ENCODE data around the gene STN1. TPM values are rescaled to one million over a fixed set of nuclear protein-coding genes. Genes with fewer than 3 reads are reported as not detected.
A peak's percentile ranks its signal among the peaks of the same experiment; 100 is the strongest.

STN1 gene
- polyA plus RNA-seq, 2 donors, result 41.1 to 70.8 TPM

DNA sequence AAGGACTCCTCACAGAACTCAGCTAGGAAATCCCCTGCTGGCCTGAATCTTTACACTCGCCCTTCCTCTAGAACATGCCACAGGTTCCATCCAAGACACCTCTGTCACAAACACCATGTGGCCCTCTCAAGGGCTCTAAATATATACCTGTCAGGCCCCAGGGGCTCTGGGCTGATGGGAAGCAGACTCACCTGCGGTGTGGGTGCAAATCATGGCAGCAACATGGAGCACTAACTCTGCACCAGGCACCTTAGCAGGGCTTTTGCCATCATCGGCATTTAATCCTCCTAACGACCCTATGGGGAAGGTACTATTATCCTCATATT, 80.0 kb downstream of the STN1 start:
- H3K4me3 ChIP-seq (ENCODE audit: low read depth in 1 of 2, low read length in 2 of 2), result no peak overlapping the region
- no peak overlapping the region for H3K27ac ChIP-seq (ENCODE audit: low read depth in 2 of 2, low read length in 1 of 2)
- peaks cover 7 to 26% of the 10 kb centered on the region in 2 donors for H3K4me1 ChIP-seq (ENCODE audit: control insufficient read depth in 2 of 2, insufficient read depth in 2 of 2, low read length in 1 of 2)
- H3K9me3 ChIP-seq (ENCODE audit: control insufficient read depth in 2 of 2, insufficient read depth in 1 of 2, low read depth in 1 of 2, low read length in 1 of 2), result no peaks in the 10 kb centered on the region
- peaks cover 0 to 2% of the 10 kb centered on the region in 2 donors for H3K36me3 ChIP-seq (ENCODE audit: control insufficient read depth in 2 of 2, insufficient read depth in 2 of 2, low read length in 1 of 2)
- H3K27me3 ChIP-seq (ENCODE audit: control insufficient read depth in 1 of 2, insufficient read depth in 2 of 2, low read length in 2 of 2), result no peaks in the 10 kb centered on the region
- 65 to 72% methylated on average over 4 of the region's 4 CpGs for WGBS, 2 donors

DNA sequence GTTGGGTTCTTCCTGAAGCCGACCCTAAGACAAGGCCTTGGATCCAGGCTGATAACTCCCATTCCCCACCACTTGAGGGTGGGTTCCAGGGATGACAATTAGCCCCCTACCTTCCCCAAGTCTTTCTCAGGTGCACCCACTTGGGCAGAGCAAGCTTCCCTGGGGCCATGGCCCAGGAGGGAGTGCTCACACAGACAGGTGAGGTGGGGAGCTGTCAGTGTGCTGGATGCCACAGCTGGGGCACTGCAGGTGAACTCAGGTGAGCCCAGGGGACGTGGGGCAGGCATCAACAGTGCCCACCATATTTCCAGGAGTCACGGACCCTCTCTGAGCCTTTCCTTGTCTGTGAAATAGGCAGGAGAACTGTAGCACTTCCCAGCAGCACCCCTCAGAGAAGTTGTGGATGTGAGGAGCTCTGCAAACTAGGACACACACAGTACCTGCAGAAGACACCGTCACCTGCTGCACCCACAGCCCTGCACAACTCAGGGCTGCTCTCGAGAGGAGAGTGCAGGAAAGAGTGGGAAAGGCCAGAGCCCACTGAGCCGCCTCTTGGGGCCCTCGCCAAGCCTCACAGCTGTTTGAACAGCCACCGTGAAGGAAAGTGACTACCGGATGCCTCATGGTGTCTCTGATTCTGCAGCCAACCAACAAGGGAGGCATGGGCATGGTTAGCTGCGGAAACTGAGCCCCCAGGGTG, 80.5 kb downstream of the STN1 start:
- no peaks in the 10 kb centered on the region for H3K9me3 ChIP-seq (ENCODE audit: control insufficient read depth in 2 of 2, insufficient read depth in 1 of 2, low read depth in 1 of 2, low read length in 1 of 2)
- peaks cover 0 to 2% of the 10 kb centered on the region in 2 donors for H3K36me3 ChIP-seq (ENCODE audit: control insufficient read depth in 2 of 2, insufficient read depth in 2 of 2, low read length in 1 of 2)
- no peak overlapping the region for H3K27ac ChIP-seq (ENCODE audit: low read depth in 2 of 2, low read length in 1 of 2)
- WGBS, 2 donors, result 60% methylated on average over 10 of the region's 10 CpGs
- H3K4me1 ChIP-seq (ENCODE audit: control insufficient read depth in 2 of 2, insufficient read depth in 2 of 2, low read length in 1 of 2), result peaks cover 7 to 26% of the 10 kb centered on the region in 2 donors
- no peak overlapping the region for H3K4me3 ChIP-seq (ENCODE audit: low read depth in 1 of 2, low read length in 2 of 2)
- no peaks in the 10 kb centered on the region for H3K27me3 ChIP-seq (ENCODE audit: control insufficient read depth in 1 of 2, insufficient read depth in 2 of 2, low read length in 2 of 2)

DNA sequence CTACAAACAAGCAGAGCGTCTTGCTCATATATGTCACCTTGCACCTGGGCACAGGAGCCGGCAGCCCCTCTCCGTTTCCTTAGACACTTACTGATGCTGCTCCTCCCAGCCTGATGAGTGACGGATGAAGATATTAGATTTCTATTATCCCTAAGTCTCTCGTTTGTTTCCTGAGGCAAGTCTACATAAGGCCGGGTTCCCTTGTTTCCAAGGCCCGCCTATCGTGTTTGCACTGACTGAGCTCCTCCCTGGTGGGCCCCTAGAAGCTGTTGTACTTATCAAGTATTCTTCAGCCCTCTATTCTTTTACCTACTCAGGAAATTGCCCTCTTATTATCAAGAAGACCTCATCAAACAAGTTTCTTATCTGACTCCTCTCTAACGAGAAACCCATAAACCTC, 81.1 kb downstream of the STN1 start:
- Histone ChIP-seq H3K4me3 (ENCODE audit: low read depth in 1 of 2, low read length in 2 of 2) (no peak overlapping the region), H3K4me1 (ENCODE audit: control insufficient read depth in 2 of 2, insufficient read depth in 2 of 2, low read length in 1 of 2) (peaks cover 7 to 26% of the 10 kb centered on the region in 2 donors), H3K27me3 (ENCODE audit: control insufficient read depth in 1 of 2, insufficient read depth in 2 of 2, low read length in 2 of 2) (no peaks in the 10 kb centered on the region), H3K36me3 (ENCODE audit: control insufficient read depth in 2 of 2, insufficient read depth in 2 of 2, low read length in 1 of 2) (peaks cover 0 to 2% of the 10 kb centered on the region in 2 donors), H3K9me3 (ENCODE audit: control insufficient read depth in 2 of 2, insufficient read depth in 1 of 2, low read depth in 1 of 2, low read length in 1 of 2) (no peaks in the 10 kb centered on the region), H3K27ac (ENCODE audit: low read depth in 2 of 2, low read length in 1 of 2) (no peak overlapping the region)
- WGBS, 2 donors, result 54 to 57% methylated on average over 9 of the region's 9 CpGs

DNA sequence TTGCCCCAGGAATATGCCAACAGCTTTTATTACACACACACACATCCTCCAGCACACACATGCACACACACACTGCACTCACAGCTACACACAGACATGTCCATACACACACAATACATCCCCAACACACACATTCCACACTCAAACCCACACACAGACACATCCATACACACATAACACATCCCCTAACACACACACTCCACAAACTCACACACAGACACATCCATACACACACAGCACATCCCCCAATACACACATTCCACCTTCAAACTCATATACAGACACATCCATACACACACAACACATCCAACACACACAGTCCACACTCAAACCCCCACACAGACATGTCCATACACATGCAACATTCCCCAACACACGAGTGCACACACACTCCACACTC, 81.7 kb downstream of the STN1 start:
- Histone ChIP-seq H3K36me3 (ENCODE audit: control insufficient read depth in 2 of 2, insufficient read depth in 2 of 2, low read length in 1 of 2) (peaks cover 0 to 2% of the 10 kb centered on the region in 2 donors), H3K4me1 (ENCODE audit: control insufficient read depth in 2 of 2, insufficient read depth in 2 of 2, low read length in 1 of 2) (peaks cover 7 to 26% of the 10 kb centered on the region in 2 donors), H3K9me3 (ENCODE audit: control insufficient read depth in 2 of 2, insufficient read depth in 1 of 2, low read depth in 1 of 2, low read length in 1 of 2) (no peaks in the 10 kb centered on the region), H3K27ac (ENCODE audit: low read depth in 2 of 2, low read length in 1 of 2) (no peak overlapping the region), H3K4me3 (ENCODE audit: low read depth in 1 of 2, low read length in 2 of 2) (no peak overlapping the region), H3K27me3 (ENCODE audit: control insufficient read depth in 1 of 2, insufficient read depth in 2 of 2, low read length in 2 of 2) (no peaks in the 10 kb centered on the region)
- 48 to 63% methylated on average over 1 of the region's 1 CpG for WGBS, 2 donors

DNA sequence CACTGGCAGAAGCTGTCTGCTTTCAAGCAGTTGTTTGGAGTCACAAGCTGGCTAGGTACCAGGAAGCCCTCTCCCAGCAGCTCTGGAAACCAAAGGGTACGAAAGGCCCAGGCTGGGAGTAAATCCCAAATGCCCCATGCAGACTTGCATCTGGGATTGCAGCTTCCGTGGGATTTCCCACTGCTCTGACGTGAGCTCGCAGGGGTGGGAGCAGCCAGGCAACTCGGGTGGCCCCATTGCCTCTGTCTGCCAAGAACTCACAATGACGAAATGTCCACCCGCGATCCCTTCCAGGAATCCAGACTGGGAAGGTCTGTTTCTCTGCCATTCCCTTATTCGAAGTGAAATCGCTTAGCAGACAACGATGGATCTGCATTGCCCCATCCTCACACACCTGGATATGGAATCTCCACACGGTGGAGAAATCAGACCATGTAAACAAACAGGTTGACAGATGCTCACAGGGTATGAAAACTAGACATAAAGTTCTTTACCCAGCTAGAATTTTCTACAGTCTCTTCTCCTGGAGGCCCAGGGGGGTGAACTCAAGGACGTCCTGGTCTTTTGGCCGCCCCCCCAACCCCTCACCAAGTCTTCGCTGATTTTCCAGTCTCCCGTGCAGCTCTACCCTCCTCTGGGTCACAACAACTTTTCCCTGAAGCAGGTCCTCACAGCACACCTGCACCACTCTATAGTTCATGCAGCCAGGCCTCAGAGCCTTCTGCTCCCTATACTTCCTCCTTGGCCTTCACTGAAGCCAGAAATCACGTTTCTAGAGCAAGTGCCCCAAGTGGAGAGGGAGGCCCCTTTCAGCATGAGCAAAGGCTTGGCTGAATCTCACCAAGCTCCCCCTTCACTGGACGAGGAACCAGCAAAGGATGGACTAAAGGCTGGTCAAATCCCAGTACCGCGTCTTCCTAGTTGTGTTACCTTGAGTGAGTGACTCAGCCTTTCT, 82.6 kb downstream of the STN1 start:
- Histone ChIP-seq H3K27ac (ENCODE audit: low read depth in 2 of 2, low read length in 1 of 2) (peak overlapping the region in 1 of 2 donors; percentile 27), H3K36me3 (ENCODE audit: control insufficient read depth in 2 of 2, insufficient read depth in 2 of 2, low read length in 1 of 2) (peaks cover 0 to 2% of the 10 kb centered on the region in 2 donors), H3K4me3 (ENCODE audit: low read depth in 1 of 2, low read length in 2 of 2) (no peak overlapping the region), H3K27me3 (ENCODE audit: control insufficient read depth in 1 of 2, insufficient read depth in 2 of 2, low read length in 2 of 2) (no peaks in the 10 kb centered on the region), H3K4me1 (ENCODE audit: control insufficient read depth in 2 of 2, insufficient read depth in 2 of 2, low read length in 1 of 2) (peaks cover 7 to 26% of the 10 kb centered on the region in 2 donors), H3K9me3 (ENCODE audit: control insufficient read depth in 2 of 2, insufficient read depth in 1 of 2, low read depth in 1 of 2, low read length in 1 of 2) (no peaks in the 10 kb centered on the region)
- 46 to 49% methylated on average over 20 of the region's 20 CpGs for WGBS, 2 donors

DNA sequence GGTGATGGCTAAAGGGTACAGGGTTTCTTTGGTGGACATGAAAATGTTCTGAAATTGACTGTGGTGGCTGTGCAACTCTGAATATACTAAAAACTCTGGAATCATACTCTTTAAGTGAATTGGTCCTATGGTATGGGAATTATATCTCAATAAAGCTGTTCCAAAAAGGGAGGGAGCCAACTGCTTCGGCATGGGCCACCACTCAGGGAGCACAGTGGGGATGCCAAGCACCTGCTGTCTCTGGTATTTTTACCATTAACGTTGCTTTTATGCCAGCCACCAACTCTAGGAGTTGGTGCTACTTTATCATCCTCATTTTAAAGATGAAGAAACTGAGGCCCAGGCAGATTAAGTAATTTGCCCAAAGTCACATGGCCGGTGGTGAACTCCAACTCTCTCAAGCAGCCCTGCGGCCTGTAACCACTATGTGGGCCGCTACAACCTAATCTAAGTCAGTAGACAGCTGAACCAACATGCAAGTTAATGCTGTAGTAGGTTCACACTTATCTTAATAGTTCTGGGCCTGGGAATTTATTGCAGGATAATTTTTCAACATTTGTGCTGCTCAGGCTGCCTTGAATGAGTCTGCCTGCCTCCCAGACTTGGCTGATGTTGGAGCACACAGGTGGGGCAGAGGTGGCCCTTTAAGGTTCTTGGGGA, 83.4 kb downstream of the STN1 start:
- whole genome bisulfite sequencing, 2 donors, result 55 to 60% methylated on average over 5 of the region's 5 CpGs

DNA sequence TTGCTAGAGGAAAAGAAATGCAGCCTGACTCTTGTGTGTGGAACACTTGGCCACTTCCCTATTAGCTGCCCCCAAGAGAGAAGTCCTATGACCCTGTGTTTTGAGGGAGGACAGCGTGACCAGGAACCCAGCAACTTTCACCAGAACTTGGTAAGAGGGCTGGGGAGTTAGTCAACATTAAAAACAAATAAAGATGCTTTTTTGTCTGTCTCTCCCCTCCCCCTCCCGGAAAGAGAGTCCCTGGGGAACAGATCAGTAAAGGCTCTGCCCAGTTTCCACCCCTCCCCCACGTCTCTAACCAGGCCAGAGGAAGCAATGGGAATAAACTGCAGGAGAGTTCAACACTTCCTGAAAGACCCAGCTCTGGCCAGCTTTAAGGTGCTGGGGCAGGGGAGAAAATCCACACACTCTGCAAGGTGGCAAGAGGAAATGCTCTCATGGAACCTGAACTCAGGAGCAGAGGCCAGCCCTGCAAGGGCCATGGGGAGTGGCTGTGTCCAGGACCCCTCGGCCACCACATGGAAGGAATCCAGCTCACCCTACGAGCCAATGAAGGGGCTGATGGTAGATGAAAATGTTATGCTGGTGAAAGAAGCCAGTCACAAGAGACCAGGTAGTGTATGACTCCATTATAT, 84.1 kb downstream of the STN1 start:
- whole genome bisulfite sequencing, 2 donors, result 60 to 62% methylated on average over 5 of the region's 5 CpGs

More for the DNA sequence above, 83.4 kb downstream of the STN1 start:
- no peak overlapping the region for H3K4me3 ChIP-seq (ENCODE audit: low read depth in 1 of 2, low read length in 2 of 2)
- no peaks in the 10 kb centered on the region for H3K9me3 ChIP-seq (ENCODE audit: control insufficient read depth in 2 of 2, insufficient read depth in 1 of 2, low read depth in 1 of 2, low read length in 1 of 2)
- peaks cover 0 to 2% of the 10 kb centered on the region in 2 donors for H3K36me3 ChIP-seq (ENCODE audit: control insufficient read depth in 2 of 2, insufficient read depth in 2 of 2, low read length in 1 of 2)
- peak overlapping the region in 1 of 2 donors; percentile 27 for H3K27ac ChIP-seq (ENCODE audit: low read depth in 2 of 2, low read length in 1 of 2)
- peaks cover 4 to 19% of the 10 kb centered on the region in 2 donors for H3K4me1 ChIP-seq (ENCODE audit: control insufficient read depth in 2 of 2, insufficient read depth in 2 of 2, low read length in 1 of 2)
- no peaks in the 10 kb centered on the region for H3K27me3 ChIP-seq (ENCODE audit: control insufficient read depth in 1 of 2, insufficient read depth in 2 of 2, low read length in 2 of 2)

DNA sequence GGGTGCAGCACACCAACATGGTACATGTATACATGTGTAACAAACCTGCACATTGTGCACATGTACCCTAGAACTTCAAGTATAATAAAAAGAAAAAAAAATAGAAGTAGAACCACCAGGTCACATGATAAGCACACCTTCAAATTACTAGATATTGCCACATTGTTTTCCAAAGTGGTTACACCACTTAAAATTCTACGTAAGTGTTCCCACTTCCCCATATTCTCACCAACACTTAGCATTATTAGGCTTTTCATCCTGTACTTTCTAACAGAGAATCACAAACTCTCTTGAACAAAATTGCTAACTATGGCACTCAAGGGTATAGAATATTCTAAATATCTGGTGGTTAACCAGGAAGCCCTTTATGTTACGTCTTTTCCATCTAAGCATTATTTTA, 85.2 kb downstream of the STN1 start:
- WGBS, 2 donors, result 96 to 98% methylated on average over 2 of the region's 2 CpGs
- peaks cover 4 to 15% of the 10 kb centered on the region in 2 donors for H3K4me1 ChIP-seq (ENCODE audit: control insufficient read depth in 2 of 2, insufficient read depth in 2 of 2, low read length in 1 of 2)
- H3K36me3 ChIP-seq (ENCODE audit: control insufficient read depth in 2 of 2, insufficient read depth in 2 of 2, low read length in 1 of 2), result peaks cover 0 to 2% of the 10 kb centered on the region in 2 donors
- H3K4me3 ChIP-seq (ENCODE audit: low read depth in 1 of 2, low read length in 2 of 2), result no peak overlapping the region
- no peak overlapping the region for H3K27ac ChIP-seq (ENCODE audit: low read depth in 2 of 2, low read length in 1 of 2)
- H3K27me3 ChIP-seq (ENCODE audit: control insufficient read depth in 1 of 2, insufficient read depth in 2 of 2, low read length in 2 of 2), result no peaks in the 10 kb centered on the region
- no peaks in the 10 kb centered on the region for H3K9me3 ChIP-seq (ENCODE audit: control insufficient read depth in 2 of 2, insufficient read depth in 1 of 2, low read depth in 1 of 2, low read length in 1 of 2)

More for the DNA sequence above, 84.1 kb downstream of the STN1 start:
- H3K9me3 ChIP-seq (ENCODE audit: control insufficient read depth in 2 of 2, insufficient read depth in 1 of 2, low read depth in 1 of 2, low read length in 1 of 2), result no peaks in the 10 kb centered on the region
- H3K27me3 ChIP-seq (ENCODE audit: control insufficient read depth in 1 of 2, insufficient read depth in 2 of 2, low read length in 2 of 2), result no peaks in the 10 kb centered on the region
- H3K36me3 ChIP-seq (ENCODE audit: control insufficient read depth in 2 of 2, insufficient read depth in 2 of 2, low read length in 1 of 2), result peaks cover 0 to 2% of the 10 kb centered on the region in 2 donors
- H3K4me3 ChIP-seq (ENCODE audit: low read depth in 1 of 2, low read length in 2 of 2), result no peak overlapping the region
- peak overlapping the region in 1 of 2 donors; percentile 45 for H3K27ac ChIP-seq (ENCODE audit: low read depth in 2 of 2, low read length in 1 of 2)
- H3K4me1 ChIP-seq (ENCODE audit: control insufficient read depth in 2 of 2, insufficient read depth in 2 of 2, low read length in 1 of 2), result peaks cover 4 to 18% of the 10 kb centered on the region in 2 donors

All from esophagus (tissue), 2 donors.